GM18508 (cell line): ENCODE results near the gene LLGL1.

Experiments used
- ATAC-seq: cut with Tn5 transposase; IDR thresholded peaks from one replicate; pipeline ENCODE4 v1.9.1; 2021; ENCODE audit warnings: moderate number of reproducible peaks; ENCODE audit not compliant: insufficient read depth, unreplicated experiment

LLGL1 gene

DNA sequence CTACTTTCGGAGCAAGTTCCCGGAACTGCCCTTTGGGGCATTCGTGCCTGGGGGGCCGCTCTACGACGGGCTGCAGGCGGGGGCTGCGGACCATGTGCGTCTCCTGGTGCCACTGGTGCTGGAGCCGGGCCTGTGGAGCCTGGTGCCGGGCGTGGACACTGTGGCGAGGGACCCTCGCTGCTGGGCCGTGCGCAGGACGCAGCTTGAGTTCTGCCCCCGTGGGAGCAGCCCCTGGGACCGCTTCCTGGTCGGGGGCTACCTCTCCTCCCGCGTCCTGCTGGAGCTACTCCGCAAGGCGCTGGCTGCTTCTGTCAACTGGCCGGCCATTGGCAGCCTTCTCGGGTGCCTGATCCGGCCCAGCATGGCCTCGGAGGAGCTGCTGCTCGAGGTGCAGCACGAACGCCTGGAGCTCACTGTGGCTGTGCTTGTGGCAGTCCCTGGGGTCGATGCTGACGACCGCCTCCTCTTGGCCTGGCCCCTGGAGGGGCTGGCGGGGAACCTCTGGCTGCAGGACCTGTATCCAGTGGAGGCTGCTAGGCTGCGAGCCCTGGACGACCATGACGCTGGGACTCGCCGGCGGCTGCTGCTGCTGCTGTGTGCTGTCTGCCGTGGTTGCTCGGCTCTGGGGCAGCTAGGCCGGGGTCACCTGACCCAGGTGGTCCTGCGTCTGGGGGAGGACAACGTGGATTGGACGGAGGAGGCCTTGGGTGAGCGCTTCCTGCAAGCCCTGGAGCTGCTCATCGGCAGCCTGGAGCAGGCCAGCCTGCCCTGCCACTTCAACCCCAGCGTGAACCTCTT is 38.6 kb downstream of the LLGL1 start:
- ATAC-seq: no peak

DNA sequence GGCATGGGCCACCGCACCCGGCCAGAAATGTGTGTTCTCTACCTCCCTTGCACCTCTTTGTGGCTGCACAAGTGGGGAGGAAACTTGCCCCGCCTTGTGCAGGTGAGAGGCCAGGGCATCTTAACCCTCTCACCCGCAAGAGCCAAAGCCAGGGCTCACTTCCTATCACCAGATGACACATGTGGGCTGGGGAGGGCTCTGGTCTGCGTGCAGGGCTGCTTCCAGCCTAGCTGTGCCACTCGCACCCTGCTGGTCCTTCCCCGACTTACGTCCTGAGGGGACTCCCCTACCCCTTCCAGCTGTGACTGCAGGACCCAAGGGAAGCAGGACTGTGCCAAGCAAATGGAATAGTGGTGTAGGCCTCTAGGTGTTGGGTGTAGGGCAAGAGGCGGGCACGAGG is 41.9 kb downstream of the LLGL1 start:
- no peak for ATAC-seq

DNA sequence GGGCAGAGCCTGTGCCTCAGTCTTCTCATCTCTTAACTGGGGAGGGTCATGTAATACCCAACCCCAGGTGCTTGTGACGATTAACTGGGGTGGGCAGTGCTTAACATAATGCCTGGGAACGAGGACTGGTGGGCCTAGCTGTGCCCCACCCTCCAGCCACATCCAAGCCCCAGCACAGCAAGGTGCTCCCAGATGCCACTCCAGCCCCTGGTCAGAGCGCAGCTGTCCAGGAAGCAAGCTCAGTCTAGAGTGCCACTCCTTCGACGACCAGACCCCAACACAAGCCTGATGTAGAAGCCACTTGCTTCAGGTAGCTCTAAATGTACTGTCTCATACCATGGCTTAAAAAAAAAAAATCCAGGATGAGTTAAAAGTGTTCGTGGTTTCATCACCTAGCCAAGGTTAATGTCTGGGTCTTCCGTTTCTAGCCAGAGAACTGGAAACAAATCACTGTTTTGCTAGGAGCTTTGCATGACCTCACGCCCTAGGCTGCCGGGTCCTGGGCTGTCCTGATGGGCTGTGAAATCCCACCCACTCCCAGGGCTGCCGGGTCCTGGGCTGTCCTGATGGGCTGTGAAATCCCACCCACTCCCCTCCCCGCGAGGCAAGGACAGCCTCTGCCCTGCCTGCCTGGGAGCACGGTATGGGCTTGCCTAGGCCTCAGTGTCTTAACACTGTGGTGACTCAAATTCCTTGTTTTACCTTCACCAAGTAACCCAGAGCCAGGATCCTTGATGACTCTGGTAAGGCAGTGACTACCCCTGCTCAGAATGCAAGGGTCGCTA is 42.7 kb downstream of the LLGL1 start:
- no peak for ATAC-seq

DNA sequence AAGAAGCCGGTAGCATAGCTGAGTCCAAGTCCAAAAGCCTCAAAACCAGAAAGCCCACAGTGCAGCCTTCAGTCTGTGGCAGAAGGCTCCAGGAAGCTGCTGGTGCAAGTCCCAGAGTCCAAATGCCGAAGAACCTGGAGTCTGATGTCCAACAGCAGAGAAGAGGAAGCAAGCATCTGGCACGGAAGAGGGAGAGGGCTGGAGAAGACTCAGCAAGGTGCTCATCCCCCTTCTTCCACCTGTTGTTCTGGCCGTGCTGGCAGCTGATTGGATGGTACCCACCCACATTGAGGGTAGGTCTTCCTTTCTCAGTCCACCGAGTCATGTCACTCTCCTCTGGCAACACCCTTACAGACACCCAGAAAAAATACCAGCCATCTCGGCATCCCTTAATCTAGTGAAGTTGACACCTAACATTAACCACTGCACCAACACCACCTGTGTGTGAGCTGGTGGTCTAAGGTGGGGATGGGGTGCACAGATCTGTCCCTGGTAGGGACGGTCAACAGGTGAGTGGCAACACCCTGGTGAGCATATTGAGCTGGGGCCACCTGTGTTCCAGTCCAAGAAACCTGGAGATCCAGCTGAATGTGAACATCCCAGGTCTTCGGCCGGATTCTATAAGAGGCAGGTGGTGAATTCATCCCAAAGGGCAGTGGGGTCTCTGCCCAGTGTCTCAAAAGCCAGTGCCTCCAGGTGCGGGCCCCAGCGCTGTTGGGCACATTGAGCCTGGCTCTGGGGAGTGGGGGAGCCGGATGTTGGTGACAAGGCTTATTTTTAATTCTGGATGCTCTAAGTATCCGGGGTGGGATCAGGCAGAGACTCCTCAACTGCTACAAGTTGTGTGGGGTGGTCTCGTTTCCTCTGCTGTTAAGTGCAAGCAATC is 44.9 kb downstream of the LLGL1 start:
- ATAC-seq: no peak

DNA sequence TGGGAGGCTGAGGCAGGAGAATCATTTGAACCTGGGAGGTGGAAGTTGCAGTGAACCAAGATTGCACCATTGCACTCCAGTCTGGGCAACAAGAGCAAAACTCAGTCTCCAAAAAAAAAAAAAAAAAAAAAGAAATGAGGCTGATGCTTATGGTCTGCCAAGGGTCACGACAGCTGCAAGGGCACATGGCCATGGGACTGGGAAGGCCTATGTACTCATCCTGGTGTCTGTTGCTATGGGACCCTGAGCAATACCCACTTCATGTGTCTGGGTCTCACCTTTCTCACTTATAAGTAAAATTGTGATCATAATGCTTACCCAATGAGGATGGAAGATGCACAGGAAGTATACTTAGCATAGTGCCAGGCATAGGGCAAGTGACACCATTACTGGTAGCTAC is 51.6 kb downstream of the LLGL1 start:
- no peak for ATAC-seq

DNA sequence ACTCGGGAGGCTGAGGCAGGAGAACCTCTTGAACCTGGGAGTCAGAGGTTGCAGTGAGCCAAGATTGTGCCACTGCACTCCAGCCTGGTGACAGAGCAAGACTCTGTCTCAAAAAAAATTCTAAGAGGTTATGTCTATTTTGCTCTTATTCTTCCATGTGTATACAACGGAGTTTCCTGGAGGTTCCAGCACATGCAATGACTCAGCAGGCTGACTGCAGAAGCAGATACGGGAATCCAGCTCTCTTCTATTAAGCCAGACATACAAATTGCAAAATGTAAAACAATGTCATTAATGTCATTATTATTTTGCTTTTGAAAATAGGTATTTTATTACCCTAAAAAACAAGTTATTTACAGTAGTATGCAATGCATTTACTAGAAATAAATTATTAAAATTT is 53.4 kb downstream of the LLGL1 start:
- ATAC-seq: no peak

DNA sequence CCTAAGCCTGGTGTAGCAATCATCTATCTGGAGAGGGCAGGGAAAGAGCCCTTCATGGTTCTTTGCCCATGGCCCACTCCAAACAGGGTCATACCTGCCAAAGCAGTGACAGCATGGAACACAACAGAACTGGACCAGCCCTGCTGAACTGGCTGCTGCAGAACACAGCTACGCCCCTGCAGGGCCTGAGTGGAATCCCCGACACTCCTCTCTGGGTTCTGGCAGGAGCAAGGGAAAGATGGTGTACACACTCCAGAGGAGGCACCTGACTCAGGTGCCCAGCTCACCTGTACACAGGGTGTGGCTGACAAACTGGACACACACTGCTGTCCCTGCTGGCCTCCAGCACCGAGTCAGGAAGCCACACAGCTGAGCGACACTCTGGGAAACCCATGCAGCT is 54.8 kb downstream of the LLGL1 start:
- no peak for ATAC-seq

DNA sequence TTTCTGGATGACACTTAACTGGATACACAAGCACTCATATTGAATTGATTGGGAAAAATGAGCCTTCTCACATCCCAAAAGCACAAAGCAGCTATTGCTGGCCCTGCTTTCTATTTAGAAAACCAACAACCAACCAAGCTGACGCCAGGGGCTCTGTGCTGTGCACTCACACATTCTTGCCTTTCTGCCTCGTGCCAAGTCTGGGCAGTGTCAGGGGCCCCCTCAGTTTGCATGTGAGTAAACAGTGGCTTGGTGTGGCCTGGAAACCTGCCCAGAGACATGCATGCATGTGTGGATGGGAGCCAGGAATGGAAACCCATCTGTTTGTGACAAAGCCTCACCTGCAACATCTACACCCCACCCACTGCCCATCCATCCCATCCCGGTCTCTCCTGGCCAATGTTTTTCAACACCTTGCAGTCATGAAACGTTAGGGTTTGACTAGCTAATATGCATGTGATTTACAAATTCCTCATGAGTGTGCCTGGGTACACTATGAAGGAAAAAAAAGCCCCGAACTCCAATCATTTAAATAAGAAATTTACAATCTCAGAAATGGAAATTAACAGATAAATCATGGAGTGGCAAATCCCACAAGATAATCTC is 55.4 kb downstream of the LLGL1 start:
- no peak for ATAC-seq

DNA sequence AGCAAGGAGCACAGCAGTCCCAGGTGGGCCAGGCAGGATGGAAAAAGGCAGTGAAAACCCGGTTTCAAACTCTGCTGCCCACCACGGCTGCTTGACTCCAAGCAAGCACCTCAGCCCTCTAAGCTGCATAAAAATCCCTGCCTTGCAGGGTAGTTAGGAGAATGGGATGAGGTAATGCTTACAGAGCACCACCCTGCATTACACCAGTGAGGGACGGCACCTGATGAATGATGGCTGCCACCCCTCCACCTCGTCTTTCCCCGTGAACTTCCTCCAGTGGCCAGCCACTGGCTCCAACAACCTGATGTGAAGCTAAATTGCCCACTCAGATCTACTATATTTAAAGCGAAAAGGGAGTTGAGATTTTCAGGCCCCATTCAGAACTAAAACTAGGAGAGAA is 56.4 kb downstream of the LLGL1 start:
- no peak for ATAC-seq

DNA sequence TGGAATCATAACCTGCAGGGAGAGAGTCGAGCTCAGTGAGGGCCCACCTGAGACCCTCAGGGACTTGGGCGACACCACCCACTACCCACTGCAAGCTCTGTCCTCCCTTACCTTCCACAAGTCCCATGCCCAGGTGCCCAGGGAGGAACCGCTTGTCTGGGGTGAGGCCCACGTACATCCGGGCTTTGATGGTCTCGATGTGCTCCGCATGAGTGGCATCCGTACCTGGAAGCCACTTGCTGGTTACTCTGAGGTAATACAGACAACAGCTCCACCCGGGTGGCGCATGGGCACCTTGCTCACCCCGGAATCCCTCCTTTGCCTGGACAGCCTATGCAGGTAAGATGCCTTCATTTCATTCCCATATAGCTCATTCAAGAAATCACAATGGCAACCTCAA is 59.9 kb downstream of the LLGL1 start:
- ATAC-seq: no peak

DNA sequence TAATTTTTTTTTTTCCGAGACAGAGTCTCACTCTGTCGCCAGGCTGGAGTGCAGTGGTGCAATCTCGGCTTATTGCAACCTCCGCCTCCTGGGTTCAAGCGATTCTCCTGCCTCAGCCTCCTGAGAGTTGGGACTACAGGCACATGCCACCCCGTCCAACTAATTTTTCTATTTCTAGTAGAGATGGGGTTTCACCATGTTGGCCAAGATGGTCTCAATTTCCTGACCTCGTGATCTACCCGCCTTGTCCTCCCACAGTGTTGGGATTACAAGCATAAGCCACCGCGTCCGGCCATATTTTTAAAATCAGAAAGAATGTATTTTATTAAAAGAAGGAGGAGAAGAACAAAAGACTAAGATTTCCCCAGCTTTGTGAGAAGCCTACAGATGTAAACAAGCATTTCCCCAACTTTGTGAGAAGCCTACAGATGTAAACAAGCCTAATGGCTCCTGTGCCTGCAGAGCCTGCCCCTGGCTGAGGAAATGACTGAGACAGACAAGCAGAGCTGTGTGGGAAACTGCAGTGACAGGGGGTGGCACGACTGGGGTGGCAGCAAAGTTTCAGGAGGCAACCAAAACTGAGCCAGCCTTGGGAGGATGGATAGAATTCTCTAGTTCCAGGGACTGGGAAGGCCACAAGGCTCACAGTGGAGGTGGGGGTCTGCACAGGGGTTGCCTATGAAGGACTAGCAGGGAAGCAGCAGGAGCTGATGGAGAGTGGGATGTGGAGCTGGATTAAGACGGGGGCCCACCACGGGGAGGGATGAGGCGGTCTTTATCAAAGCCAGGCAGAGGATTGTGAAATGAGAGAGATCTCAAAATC is 66.5 kb downstream of the LLGL1 start:
- ATAC-seq: no peak
